Small intestine (tissue), 7 donors: ENCODE results near the gene TBPL1. TPM values are rescaled to one million over a fixed set of nuclear protein-coding genes. Genes with fewer than 3 reads are reported as not detected.

Experiments used
- DNase-seq, 2 donors: peaks; one replicate each; pipeline versions ENCODE4 v3.0.0 to v3.0.0-alpha.2; 2013
- FAIRE-seq: peaks from 2 replicates; lab custom pipeline; 2012; peaks lifted over from hg19 to GRCh38; lab: Jason Lieb, UNC
- H3K27ac ChIP-seq, 3 donors: one replicate each; pipeline ENCODE4 v1.5.1; 2013; ENCODE audit warnings: low read length in 2 of 3, mild to moderate bottlenecking in 2 of 3, control low read depth in 1 of 3, inconsistent platforms in 1 of 3, low read depth in 1 of 3, moderate library complexity in 1 of 3
- H3K27me3 ChIP-seq, 3 donors: one replicate each; pipeline ENCODE4 v1.6.1; 2013; ENCODE audit warnings: low read length in 3 of 3, inconsistent platforms in 1 of 3; ENCODE audit not compliant: control insufficient read depth in 3 of 3, insufficient read depth in 3 of 3
- H3K36me3 ChIP-seq, 3 donors: one replicate each; pipeline ENCODE4 v1.6.1; 2013; ENCODE audit warnings: low read length in 3 of 3, inconsistent platforms in 1 of 3, low read depth in 1 of 3, mild to moderate bottlenecking in 1 of 3, moderate library complexity in 1 of 3; ENCODE audit not compliant: control insufficient read depth in 3 of 3, insufficient read depth in 2 of 3
- H3K4me1 ChIP-seq, 3 donors: one replicate each; pipeline ENCODE4 v1.6.1; 2013; ENCODE audit warnings: low read length in 2 of 3, inconsistent platforms in 1 of 3, low read depth in 1 of 3, mild to moderate bottlenecking in 1 of 3, moderate library complexity in 1 of 3; ENCODE audit not compliant: control insufficient read depth in 3 of 3, insufficient read depth in 2 of 3
- H3K4me3 ChIP-seq, 3 donors: one replicate each; pipeline ENCODE4 v1.5.1; 2013; ENCODE audit warnings: low read length in 3 of 3, control low read depth in 1 of 3, inconsistent platforms in 1 of 3, low read depth in 1 of 3, mild to moderate bottlenecking in 1 of 3, moderate library complexity in 1 of 3
- H3K9me3 ChIP-seq, 2 donors: one replicate each; pipeline ENCODE4 v1.6.1; 2013; ENCODE audit warnings: low read depth in 1 of 2, low read length in 1 of 2; ENCODE audit not compliant: control insufficient read depth in 2 of 2, insufficient read depth in 1 of 2
- WGBS, 3 donors: extraction: QIAGEN DNeasy Blood & Tissue Kit; methylation state at CpG; one replicate each; pipeline ENCODE4 v1.1.7; 2013; 5-methylcytosine and 5-hydroxymethylcytosine counted together
- polyA plus RNA-seq, 4 donors: library from polyadenylated mRNA; stranded (reverse) in 3 of 4; unstranded in 1 of 4; fragments of 200-250 nt in 3 of 4; fragments of 120-200 nt in 1 of 4; gene quantifications; one replicate each; pipeline versions ENCODE4 v1.2.1 to v1.2.3, GENCODE V29; 2013
- donor health status: healthy with polysubstance abuse.
- donor health status: control.
- donor health status: control.
- donor health status: Bipolar disorder and iron deficiency.
- donor health status: healthy.

TBPL1 gene
- polyA plus RNA-seq, 4 donors: 17.4 to 31.1 (median 27.3) TPM

- whole genome bisulfite sequencing, 3 donors: 41 to 61% (median 50%) methylated on average over 3 of the region's 3 CpGs
- no peak overlapping the region for H3K4me3 ChIP-seq
- H3K36me3 ChIP-seq: no peaks in the 10 kb centered on the region
- H3K27me3 ChIP-seq: no peaks in the 10 kb centered on the region
- FAIRE-seq: no peak
- DNase-seq: no peak
- no peaks in the 10 kb centered on the region for H3K9me3 ChIP-seq
- H3K27ac ChIP-seq: no peak overlapping the region
- H3K4me1 ChIP-seq: peaks cover 0 to 14% (median 5%) of the 10 kb centered on the region in 3 donors
Measured at GRCh38 chr6:134022650-134023049, 69.6 kb downstream of the TBPL1 start.

GRCh38 chr6:134026597-134026996 lies 73.6 kb downstream of the TBPL1 start:
- peak; percentile 66 to 94 for DNase-seq
- peaks cover 0 to 7% (median 1%) of the 10 kb centered on the region in 3 donors for H3K4me1 ChIP-seq
- no peaks in the 10 kb centered on the region for H3K9me3 ChIP-seq
- 20 to 66% (median 38%) methylated on average over 3 of the region's 3 CpGs for WGBS, 3 donors
- H3K36me3 ChIP-seq: peaks cover 0 to 3% (median 0%) of the 10 kb centered on the region in 3 donors
- H3K27me3 ChIP-seq: no peaks in the 10 kb centered on the region
- no peak for FAIRE-seq
- peak overlapping the region in 1 of 3 donors; percentile 48 for H3K27ac ChIP-seq
- H3K4me3 ChIP-seq: no peak overlapping the region

- DNase-seq (no peak), FAIRE-seq (no peak)
- peaks cover 0 to 7% (median 1%) of the 10 kb centered on the region in 3 donors for H3K4me1 ChIP-seq
- no peaks in the 10 kb centered on the region for H3K9me3 ChIP-seq
- H3K27me3 ChIP-seq: no peaks in the 10 kb centered on the region
- no peak overlapping the region for H3K4me3 ChIP-seq
- WGBS, 3 donors: 81 to 84% (median 84%) methylated on average over 5 of the region's 5 CpGs
- no peak overlapping the region for H3K27ac ChIP-seq
- H3K36me3 ChIP-seq: peaks cover 0 to 3% (median 0%) of the 10 kb centered on the region in 3 donors
Measured at GRCh38 chr6:134028438-134028837, 75.4 kb downstream of the TBPL1 start.

GRCh38 chr6:134029495-134030455 lies 76.8 kb downstream of the TBPL1 start:
- Histone ChIP-seq H3K27me3 (no peaks in the 10 kb centered on the region), H3K4me3 (no peak overlapping the region), H3K36me3 (peaks cover 0 to 3% (median 0%) of the 10 kb centered on the region in 3 donors), H3K27ac (no peak overlapping the region), H3K4me1 (peaks cover 0 to 7% (median 3%) of the 10 kb centered on the region in 3 donors), H3K9me3 (no peaks in the 10 kb centered on the region)
- WGBS, 3 donors: 66 to 77% (median 73%) methylated on average over 6 of the region's 6 CpGs
- DNase-seq (no peak), FAIRE-seq (no peak)

- DNase-seq (no peak), FAIRE-seq (no peak)
- WGBS, 3 donors: 84 to 88% (median 84%) methylated on average over 2 of the region's 2 CpGs
Measured at GRCh38 chr6:134031696-134032255, 78.8 kb downstream of the TBPL1 start.

GRCh38 chr6:134034478-134034877 lies 81.5 kb downstream of the TBPL1 start:
- FAIRE-seq (no peak), DNase-seq (no peak)
- no peaks in the 10 kb centered on the region for H3K36me3 ChIP-seq
- no peak overlapping the region for H3K4me3 ChIP-seq
- H3K4me1 ChIP-seq: peaks cover 0 to 10% (median 0%) of the 10 kb centered on the region in 3 donors
- WGBS, 3 donors: 65 to 94% (median 65%) methylated on average over 1 of the region's 1 CpG
- no peaks in the 10 kb centered on the region for H3K9me3 ChIP-seq
- no peaks in the 10 kb centered on the region for H3K27me3 ChIP-seq
- no peak overlapping the region for H3K27ac ChIP-seq

More at GRCh38 chr6:134031696-134032255, 78.8 kb downstream of the TBPL1 start:
- H3K27ac ChIP-seq: no peak overlapping the region
- no peaks in the 10 kb centered on the region for H3K27me3 ChIP-seq
- H3K4me3 ChIP-seq: no peak overlapping the region
- H3K36me3 ChIP-seq: peaks cover 0 to 3% (median 0%) of the 10 kb centered on the region in 3 donors
- H3K9me3 ChIP-seq: no peaks in the 10 kb centered on the region
- H3K4me1 ChIP-seq: peaks cover 0 to 11% (median 5%) of the 10 kb centered on the region in 3 donors

GRCh38 chr6:134034961-134035822 lies 82.2 kb downstream of the TBPL1 start:
- Histone ChIP-seq H3K4me3 (no peak overlapping the region), H3K9me3 (no peaks in the 10 kb centered on the region), H3K36me3 (no peaks in the 10 kb centered on the region), H3K4me1 (peaks cover 0 to 10% (median 0%) of the 10 kb centered on the region in 3 donors), H3K27ac (peak overlapping the region in 1 of 3 donors; percentile 37), H3K27me3 (no peaks in the 10 kb centered on the region)
- DNase-seq (no peak), FAIRE-seq (no peak)
- 36 to 64% (median 51%) methylated on average over 7 of the region's 7 CpGs for WGBS, 3 donors
